Lower leg skin (tissue), 3 donors: ENCODE measurements around the gene AQP1.

ENCODE experiments used
- POLR2A ChIP-seq, 2 donors: fragments of 450-650 bp; IDR thresholded peaks; one replicate each; pipeline ENCODE4 v1.6.1; 2016 to 2017; ENCODE audit warnings: antibody characterized with exemption in 2 of 2, mild to moderate bottlenecking in 1 of 2, moderate library complexity in 1 of 2
- TF ChIP-seq, protein P1 (sequence below), 3 donors: fragments of 450-650 bp; IDR thresholded peaks; one replicate each; pipeline ENCODE4 v1.5.1; 2016; ENCODE audit warnings: antibody characterized with exemption in 3 of 3, mild to moderate bottlenecking in 3 of 3, moderate library complexity in 2 of 3

DNA sequence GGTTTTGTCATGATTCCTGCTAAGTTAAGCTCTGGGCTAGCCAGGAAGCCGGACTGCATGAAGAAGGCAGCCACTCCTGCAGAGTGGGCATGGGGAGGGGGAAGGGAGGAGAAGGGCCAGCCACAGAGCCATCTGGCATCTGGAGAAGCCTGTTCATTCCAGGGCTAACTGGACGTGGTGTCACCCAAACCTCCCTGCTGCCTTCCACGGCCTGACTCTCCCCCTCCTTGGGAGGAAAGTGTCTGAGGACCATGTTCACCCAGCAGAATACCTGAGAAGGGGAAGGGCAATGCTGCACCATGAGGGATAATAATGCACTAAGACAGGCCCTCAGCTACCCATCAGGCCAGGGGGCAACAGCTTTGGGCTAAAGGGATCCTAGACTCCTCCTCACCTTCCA is 15.4 kb downstream of the AQP1 start:
- TF ChIP-seq, protein P1, sequence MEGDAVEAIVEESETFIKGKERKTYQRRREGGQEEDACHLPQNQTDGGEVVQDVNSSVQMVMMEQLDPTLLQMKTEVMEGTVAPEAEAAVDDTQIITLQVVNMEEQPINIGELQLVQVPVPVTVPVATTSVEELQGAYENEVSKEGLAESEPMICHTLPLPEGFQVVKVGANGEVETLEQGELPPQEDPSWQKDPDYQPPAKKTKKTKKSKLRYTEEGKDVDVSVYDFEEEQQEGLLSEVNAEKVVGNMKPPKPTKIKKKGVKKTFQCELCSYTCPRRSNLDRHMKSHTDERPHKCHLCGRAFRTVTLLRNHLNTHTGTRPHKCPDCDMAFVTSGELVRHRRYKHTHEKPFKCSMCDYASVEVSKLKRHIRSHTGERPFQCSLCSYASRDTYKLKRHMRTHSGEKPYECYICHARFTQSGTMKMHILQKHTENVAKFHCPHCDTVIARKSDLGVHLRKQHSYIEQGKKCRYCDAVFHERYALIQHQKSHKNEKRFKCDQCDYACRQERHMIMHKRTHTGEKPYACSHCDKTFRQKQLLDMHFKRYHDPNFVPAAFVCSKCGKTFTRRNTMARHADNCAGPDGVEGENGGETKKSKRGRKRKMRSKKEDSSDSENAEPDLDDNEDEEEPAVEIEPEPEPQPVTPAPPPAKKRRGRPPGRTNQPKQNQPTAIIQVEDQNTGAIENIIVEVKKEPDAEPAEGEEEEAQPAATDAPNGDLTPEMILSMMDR (IDR thresholded peaks at IDR 0.05), result no peak
- no peak for TF ChIP-seq POLR2A (IDR thresholded peaks at IDR 0.05)
